ENCODE measurements around the gene RBM20.

- TF ChIP-seq, protein P1, sequence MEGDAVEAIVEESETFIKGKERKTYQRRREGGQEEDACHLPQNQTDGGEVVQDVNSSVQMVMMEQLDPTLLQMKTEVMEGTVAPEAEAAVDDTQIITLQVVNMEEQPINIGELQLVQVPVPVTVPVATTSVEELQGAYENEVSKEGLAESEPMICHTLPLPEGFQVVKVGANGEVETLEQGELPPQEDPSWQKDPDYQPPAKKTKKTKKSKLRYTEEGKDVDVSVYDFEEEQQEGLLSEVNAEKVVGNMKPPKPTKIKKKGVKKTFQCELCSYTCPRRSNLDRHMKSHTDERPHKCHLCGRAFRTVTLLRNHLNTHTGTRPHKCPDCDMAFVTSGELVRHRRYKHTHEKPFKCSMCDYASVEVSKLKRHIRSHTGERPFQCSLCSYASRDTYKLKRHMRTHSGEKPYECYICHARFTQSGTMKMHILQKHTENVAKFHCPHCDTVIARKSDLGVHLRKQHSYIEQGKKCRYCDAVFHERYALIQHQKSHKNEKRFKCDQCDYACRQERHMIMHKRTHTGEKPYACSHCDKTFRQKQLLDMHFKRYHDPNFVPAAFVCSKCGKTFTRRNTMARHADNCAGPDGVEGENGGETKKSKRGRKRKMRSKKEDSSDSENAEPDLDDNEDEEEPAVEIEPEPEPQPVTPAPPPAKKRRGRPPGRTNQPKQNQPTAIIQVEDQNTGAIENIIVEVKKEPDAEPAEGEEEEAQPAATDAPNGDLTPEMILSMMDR (IDR thresholded peaks at IDR 0.05), result no peak
- no peak for TF ChIP-seq POLR2A (IDR thresholded peaks at IDR 0.05)
These were observed 136.6 kb downstream of the RBM20 start for GRCh38 chr10:110780704-110781103.
